ENCODE results near the gene CYP27A1.

DNA sequence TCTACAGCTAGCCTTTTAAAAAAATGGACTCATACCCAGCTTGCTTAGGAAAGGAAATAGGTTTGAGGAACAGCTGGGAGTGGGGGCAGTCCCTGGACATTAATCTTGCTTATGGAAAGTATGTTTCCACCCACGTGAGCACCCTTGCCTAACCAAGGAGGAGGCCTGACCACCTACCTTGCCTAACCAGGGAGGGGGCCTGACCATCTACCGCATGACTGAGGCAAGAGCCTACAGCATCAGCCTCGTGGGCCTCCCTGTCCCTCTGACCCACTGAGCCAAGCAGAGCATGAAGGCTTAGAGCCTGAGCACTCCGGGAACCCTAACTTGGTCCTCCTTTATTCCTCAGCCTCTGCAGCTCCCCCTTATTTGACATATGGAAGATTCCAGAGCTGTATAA is 29.4 kb downstream of the CYP27A1 start:
- TF ChIP-seq, protein P1, sequence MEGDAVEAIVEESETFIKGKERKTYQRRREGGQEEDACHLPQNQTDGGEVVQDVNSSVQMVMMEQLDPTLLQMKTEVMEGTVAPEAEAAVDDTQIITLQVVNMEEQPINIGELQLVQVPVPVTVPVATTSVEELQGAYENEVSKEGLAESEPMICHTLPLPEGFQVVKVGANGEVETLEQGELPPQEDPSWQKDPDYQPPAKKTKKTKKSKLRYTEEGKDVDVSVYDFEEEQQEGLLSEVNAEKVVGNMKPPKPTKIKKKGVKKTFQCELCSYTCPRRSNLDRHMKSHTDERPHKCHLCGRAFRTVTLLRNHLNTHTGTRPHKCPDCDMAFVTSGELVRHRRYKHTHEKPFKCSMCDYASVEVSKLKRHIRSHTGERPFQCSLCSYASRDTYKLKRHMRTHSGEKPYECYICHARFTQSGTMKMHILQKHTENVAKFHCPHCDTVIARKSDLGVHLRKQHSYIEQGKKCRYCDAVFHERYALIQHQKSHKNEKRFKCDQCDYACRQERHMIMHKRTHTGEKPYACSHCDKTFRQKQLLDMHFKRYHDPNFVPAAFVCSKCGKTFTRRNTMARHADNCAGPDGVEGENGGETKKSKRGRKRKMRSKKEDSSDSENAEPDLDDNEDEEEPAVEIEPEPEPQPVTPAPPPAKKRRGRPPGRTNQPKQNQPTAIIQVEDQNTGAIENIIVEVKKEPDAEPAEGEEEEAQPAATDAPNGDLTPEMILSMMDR (IDR thresholded peaks at IDR 0.05): no peak
- no peak for TF ChIP-seq POLR2A (IDR thresholded peaks at IDR 0.05)

Measured in heart left ventricle (tissue), 13 donors.